WTC11 (cell line): Measurements from ENCODE around the gene SLX4.

Experiments
- ATF6 ChIP-seq: sonication (generic); formaldehyde crosslinking; IDR thresholded peaks from 2 replicates; pipeline ENCODE4 v1.8.1; 2023; ENCODE audit warnings: mild to moderate bottlenecking, missing genetic modification reagents
- CBFB ChIP-seq: sonication (generic); formaldehyde crosslinking; IDR thresholded peaks from 2 replicates; pipeline ENCODE4 v1.8.1; 2022; ENCODE audit warnings: mild to moderate bottlenecking, low read depth, missing genetic modification reagents
- CREB1 ChIP-seq: sonication (generic); formaldehyde crosslinking; IDR thresholded peaks from 2 replicates; pipeline ENCODE4 v1.8.0; 2023; ENCODE audit warnings: mild to moderate bottlenecking, missing genetic modification reagents
- CREM ChIP-seq: sonication (generic); formaldehyde crosslinking; IDR thresholded peaks from 2 replicates; pipeline ENCODE4 v1.8.1; 2022; ENCODE audit warnings: mild to moderate bottlenecking, missing genetic modification reagents, moderate library complexity
- CTCF ChIP-seq: fragments of 200-600 bp; IDR thresholded peaks from 2 replicates; pipeline ENCODE4 v1.8.0; 2022; ENCODE audit warnings: antibody characterized with exemption
- ESRRA ChIP-seq: sonication (generic); formaldehyde crosslinking; IDR thresholded peaks from 2 replicates; pipeline ENCODE4 v1.8.1; 2022; ENCODE audit warnings: mild to moderate bottlenecking, missing genetic modification reagents, borderline replicate concordance
- FOXP1 ChIP-seq: sonication (generic); formaldehyde crosslinking; IDR thresholded peaks from 2 replicates; pipeline ENCODE4 v1.8.0; 2022; ENCODE audit warnings: missing genetic modification reagents, mild to moderate bottlenecking, moderate library complexity, borderline replicate concordance
- JUN ChIP-seq: sonication (generic); formaldehyde crosslinking; IDR thresholded peaks from 2 replicates; pipeline ENCODE4 v1.8.0; 2023; ENCODE audit warnings: mild to moderate bottlenecking, missing genetic modification reagents
- MLX ChIP-seq: sonication (generic); formaldehyde crosslinking; IDR thresholded peaks from 2 replicates; pipeline ENCODE4 v1.8.1; 2023; ENCODE audit warnings: mild to moderate bottlenecking, missing genetic modification reagents, moderate library complexity
- NR3C1 ChIP-seq: sonication (generic); formaldehyde crosslinking; conservative IDR thresholded peaks from 2 replicates; pipeline ENCODE4 v1.8.1; 2023; ENCODE audit warnings: low read depth, mild to moderate bottlenecking, missing genetic modification reagents
- STAT6 ChIP-seq: sonication (generic); formaldehyde crosslinking; conservative IDR thresholded peaks from 2 replicates; pipeline ENCODE4 v1.8.1; 2023; ENCODE audit warnings: mild to moderate bottlenecking, low read depth, missing genetic modification reagents, moderate library complexity
- USF2 ChIP-seq: sonication (generic); formaldehyde crosslinking; IDR thresholded peaks from 2 replicates; pipeline ENCODE4 v1.8.1; 2023; ENCODE audit warnings: mild to moderate bottlenecking, missing genetic modification reagents, moderate library complexity
- ZNF232 ChIP-seq: sonication (generic); formaldehyde crosslinking; IDR thresholded peaks from 2 replicates; pipeline ENCODE4 v1.8.0; 2022; ENCODE audit warnings: mild to moderate bottlenecking, missing genetic modification reagents

- TF ChIP-seq CTCF (no peak), STAT6 (no peak), ZNF232 (CRISPR knock-in tag) (no peak), CBFB (CRISPR knock-in tag) (no peak), CREB1 (CRISPR knock-in tag) (no peak), NR3C1 (CRISPR knock-in tag) (no peak), FOXP1 (no peak), JUN (CRISPR knock-in tag) (no peak), ATF6 (CRISPR knock-in tag) (no peak), USF2 (no peak), ESRRA (CRISPR knock-in tag) (no peak), MLX (CRISPR knock-in tag) (no peak), CREM (CRISPR knock-in tag) (no peak)
Measured at GRCh38 chr16:3606441-3606840, 5.0 kb downstream of the SLX4 start.
